Activated naive CD4-positive, alpha-beta T cell treated with anti-CD3 and anti-CD28 coated beads, Interleukin-2, amount 10 ng/mL, durations not matched to agents 7 days and 5 days (primary cell): ENCODE data around the gene TBL1XR1.
"Not testable (repeated sequence)": the region's sequence is repeated elsewhere in the genome, so short reads cannot be mapped to it uniquely, and the experiment has no call there.

ENCODE experiments used
- CTCF ChIA-PET: fragments of 350-600 bp; sonication (Branson Sonifier 250); formaldehyde crosslinking; loops from one replicate; lab custom pipeline; 2021; ENCODE audit warnings: antibody characterized with exemption; lab: Charles Lee
- DNase-seq: peaks from one replicate; pipeline ENCODE4 v3.0.0-alpha.2; 2020
- H3K27ac Mint-ChIP-seq: one replicate; pipeline ENCODE4 v1.8.0; 2021; ENCODE audit warnings: mild to moderate bottlenecking, moderate library complexity, mixed read lengths
- H3K27me3 Mint-ChIP-seq: one replicate; pipeline ENCODE4 v1.8.0; 2021; ENCODE audit warnings: mild to moderate bottlenecking, mixed read lengths
- H3K36me3 Mint-ChIP-seq: one replicate; pipeline ENCODE4 v1.8.0; 2021; ENCODE audit warnings: mixed read lengths
- H3K4me1 Mint-ChIP-seq: one replicate; pipeline ENCODE4 v1.8.0; 2021; ENCODE audit warnings: mixed read lengths
- H3K4me3 Mint-ChIP-seq: one replicate; pipeline ENCODE4 v1.8.0; 2021; ENCODE audit warnings: mild to moderate bottlenecking, moderate library complexity, mixed read lengths
- H3K9me3 Mint-ChIP-seq: one replicate; pipeline ENCODE4 v1.8.0; 2021; ENCODE audit warnings: mixed read lengths

TBL1XR1 gene

GRCh38 chr3:177184602-177185001, 12.7 kb downstream of the TBL1XR1 start:
- DNase-seq, H3K27ac Mint-ChIP-seq, H3K27me3 Mint-ChIP-seq, H3K9me3 Mint-ChIP-seq, H3K4me3 Mint-ChIP-seq: not testable (repeated sequence)
- CTCF ChIA-PET: interaction anchor here (0.7 kb wide), 2 partner anchors 43 to 370 kb away, joined by 3 read pairs; no protein-coding TSS in a partner anchor
- H3K4me1 Mint-ChIP-seq: peaks cover 35% of the 10 kb centered on the region
- peaks cover 20% of the 10 kb centered on the region for H3K36me3 Mint-ChIP-seq

- no peak overlapping the region for H3K27ac Mint-ChIP-seq
- H3K36me3 Mint-ChIP-seq: peaks cover 28% of the 10 kb centered on the region
- H3K4me3 Mint-ChIP-seq: no peak overlapping the region
- DNase-seq: no peak
- H3K9me3 Mint-ChIP-seq: no peaks in the 10 kb centered on the region
- CTCF ChIA-PET: no interaction called here
- peaks cover 42% of the 10 kb centered on the region for H3K4me1 Mint-ChIP-seq
- H3K27me3 Mint-ChIP-seq: no peaks in the 10 kb centered on the region
Observed at GRCh38 chr3:177182352-177182751, 14.9 kb downstream of the TBL1XR1 start.

- CTCF ChIA-PET: no interaction called here
- no peak overlapping the region for H3K4me3 Mint-ChIP-seq
- H3K4me1 Mint-ChIP-seq: peaks cover 39% of the 10 kb centered on the region
- H3K27ac Mint-ChIP-seq: no peak overlapping the region
- no peaks in the 10 kb centered on the region for H3K9me3 Mint-ChIP-seq
- H3K36me3 Mint-ChIP-seq: peaks cover 28% of the 10 kb centered on the region
- DNase-seq: no peak
- H3K27me3 Mint-ChIP-seq: no peaks in the 10 kb centered on the region
Observed at GRCh38 chr3:177181418-177181817, 15.9 kb downstream of the TBL1XR1 start.

DNA sequence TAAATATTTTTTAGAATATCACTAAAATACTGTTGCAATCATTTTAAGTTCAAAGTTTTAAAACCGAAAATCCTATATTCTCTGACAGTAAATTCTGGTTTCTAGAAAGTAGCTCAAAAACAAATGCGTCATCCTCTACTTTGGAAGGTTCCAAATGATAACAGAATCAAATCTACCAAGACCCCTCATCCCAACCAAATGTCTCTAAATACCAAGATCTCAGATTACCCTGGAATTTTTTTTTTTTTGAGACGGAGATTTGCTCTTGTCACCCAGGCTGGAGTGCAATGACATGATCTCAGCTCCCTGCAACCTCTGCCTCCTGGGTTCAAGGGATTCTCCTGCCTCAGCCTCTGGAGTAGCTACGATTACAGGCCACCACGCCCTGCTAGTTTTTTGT, 16.8 kb downstream of the TBL1XR1 start:
- CTCF ChIA-PET: no interaction called here
- no peak for DNase-seq
- H3K27ac Mint-ChIP-seq: peak overlapping the region; percentile 43
- H3K4me3 Mint-ChIP-seq: no peak overlapping the region
- no peaks in the 10 kb centered on the region for H3K9me3 Mint-ChIP-seq
- H3K36me3 Mint-ChIP-seq: peaks cover 27% of the 10 kb centered on the region
- H3K27me3 Mint-ChIP-seq: no peaks in the 10 kb centered on the region
- H3K4me1 Mint-ChIP-seq: peaks cover 36% of the 10 kb centered on the region

- no peaks in the 10 kb centered on the region for H3K9me3 Mint-ChIP-seq
- peaks cover 27% of the 10 kb centered on the region for H3K36me3 Mint-ChIP-seq
- no peak overlapping the region for H3K4me3 Mint-ChIP-seq
- H3K27ac Mint-ChIP-seq: no peak overlapping the region
- no peak for DNase-seq
- peaks cover 33% of the 10 kb centered on the region for H3K4me1 Mint-ChIP-seq
- no peaks in the 10 kb centered on the region for H3K27me3 Mint-ChIP-seq
- CTCF ChIA-PET: no interaction called here
Observed at GRCh38 chr3:177179281-177180067, 17.8 kb downstream of the TBL1XR1 start.

- H3K4me1 Mint-ChIP-seq: peaks cover 36% of the 10 kb centered on the region
- DNase-seq: no peak
- no peak overlapping the region for H3K4me3 Mint-ChIP-seq
- H3K9me3 Mint-ChIP-seq: no peaks in the 10 kb centered on the region
- no peak overlapping the region for H3K27ac Mint-ChIP-seq
- H3K27me3 Mint-ChIP-seq: no peaks in the 10 kb centered on the region
- H3K36me3 Mint-ChIP-seq: peaks cover 28% of the 10 kb centered on the region
- CTCF ChIA-PET: no interaction called here
Observed at GRCh38 chr3:177177749-177178221, 19.5 kb downstream of the TBL1XR1 start.

DNA sequence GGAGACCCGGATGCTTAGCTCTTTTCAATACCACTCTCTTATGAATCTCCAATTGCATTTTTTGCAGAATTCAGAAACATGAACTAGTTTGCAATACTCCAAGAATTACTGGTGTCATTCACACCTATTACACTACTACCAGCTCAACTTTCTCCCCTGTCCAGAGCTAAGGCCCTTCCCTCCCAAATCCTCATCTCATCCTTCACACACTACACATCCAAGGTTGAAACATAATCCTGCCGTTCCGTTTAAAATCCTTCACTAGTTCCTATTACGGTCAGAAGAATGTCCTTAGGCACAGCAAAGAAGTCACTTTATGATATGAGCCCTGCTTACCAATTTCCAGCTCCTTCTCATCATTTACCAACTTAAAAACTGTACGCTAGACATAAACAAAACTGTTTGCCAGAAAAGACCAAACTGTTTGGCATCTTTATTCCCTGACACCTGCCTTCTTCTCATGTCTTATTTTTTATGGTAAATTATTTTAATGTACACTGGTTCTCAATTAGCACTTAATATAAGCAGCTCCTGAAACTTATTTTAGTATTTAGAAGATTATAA, 22.6 kb downstream of the TBL1XR1 start:
- no peak overlapping the region for H3K4me3 Mint-ChIP-seq
- CTCF ChIA-PET: no interaction called here
- H3K27me3 Mint-ChIP-seq: no peaks in the 10 kb centered on the region
- H3K4me1 Mint-ChIP-seq: peaks cover 35% of the 10 kb centered on the region
- DNase-seq: no peak
- peaks cover 39% of the 10 kb centered on the region for H3K36me3 Mint-ChIP-seq
- no peak overlapping the region for H3K27ac Mint-ChIP-seq
- H3K9me3 Mint-ChIP-seq: no peaks in the 10 kb centered on the region

DNA sequence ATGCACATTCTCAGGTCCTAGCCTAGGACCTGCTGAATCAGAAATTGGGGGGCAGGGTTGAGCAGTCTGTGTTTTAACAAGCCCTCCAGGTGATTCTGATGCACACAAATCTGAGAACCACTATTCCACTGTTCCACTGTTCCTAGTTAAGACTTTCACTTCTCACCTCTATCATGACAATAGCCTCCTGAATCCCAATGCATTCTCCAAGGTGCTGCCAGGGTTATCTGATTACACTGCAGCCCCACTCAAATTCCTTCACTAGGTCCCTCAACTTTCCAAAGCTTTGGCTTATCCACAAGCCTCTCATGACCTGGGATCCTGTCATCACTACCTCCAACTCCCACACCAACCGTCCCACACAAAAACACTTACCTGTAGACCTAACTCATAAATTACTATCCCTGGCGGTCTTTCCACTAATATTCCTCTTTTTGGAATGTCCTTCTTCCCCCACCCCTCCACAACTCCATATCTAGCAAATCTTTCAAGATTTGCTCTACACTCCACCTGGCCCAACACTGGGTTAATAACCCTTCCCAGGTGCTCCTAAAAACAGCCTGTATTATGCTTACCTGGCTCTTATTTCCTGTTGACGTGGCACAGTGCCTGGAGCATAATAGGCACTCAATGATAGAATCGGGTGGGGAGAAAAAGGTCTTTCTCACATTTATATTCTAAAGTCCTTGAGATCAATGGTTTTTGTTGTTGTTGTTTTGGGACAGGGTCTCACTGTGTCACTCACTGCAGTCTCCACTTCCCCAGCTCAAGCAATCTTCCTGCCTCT, 27.2 kb downstream of the TBL1XR1 start:
- Mint-ChIP-seq H3K27ac (no peak overlapping the region), H3K27me3 (no peaks in the 10 kb centered on the region), H3K4me3 (no peak overlapping the region), H3K36me3 (peaks cover 50% of the 10 kb centered on the region), H3K9me3 (peaks cover 5% of the 10 kb centered on the region), H3K4me1 (peaks cover 42% of the 10 kb centered on the region)
- CTCF ChIA-PET: no interaction called here
- no peak for DNase-seq

DNA sequence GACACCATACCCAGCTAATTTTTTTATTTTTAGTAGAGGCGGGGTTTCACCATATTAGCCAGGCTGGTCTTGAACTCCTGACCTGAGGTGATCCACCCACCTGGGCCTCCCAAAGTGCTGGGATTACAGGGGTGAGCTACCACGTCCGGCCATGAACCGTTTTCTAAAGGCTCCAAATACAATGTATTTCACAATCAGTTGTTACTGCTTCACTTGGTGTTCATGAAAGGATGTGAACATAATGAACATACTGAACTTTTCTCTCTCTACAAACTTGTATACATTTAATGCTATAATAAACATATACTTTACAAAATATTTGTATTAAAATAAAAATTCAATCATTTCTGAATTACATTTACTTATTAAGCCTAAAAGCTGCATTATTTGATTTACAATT, 28.9 kb downstream of the TBL1XR1 start:
- H3K9me3 Mint-ChIP-seq: peaks cover 5% of the 10 kb centered on the region
- H3K27me3 Mint-ChIP-seq: no peaks in the 10 kb centered on the region
- no peak overlapping the region for H3K27ac Mint-ChIP-seq
- no peak overlapping the region for H3K4me3 Mint-ChIP-seq
- DNase-seq: no peak
- peaks cover 55% of the 10 kb centered on the region for H3K36me3 Mint-ChIP-seq
- CTCF ChIA-PET: no interaction called here
- H3K4me1 Mint-ChIP-seq: peaks cover 39% of the 10 kb centered on the region

DNA sequence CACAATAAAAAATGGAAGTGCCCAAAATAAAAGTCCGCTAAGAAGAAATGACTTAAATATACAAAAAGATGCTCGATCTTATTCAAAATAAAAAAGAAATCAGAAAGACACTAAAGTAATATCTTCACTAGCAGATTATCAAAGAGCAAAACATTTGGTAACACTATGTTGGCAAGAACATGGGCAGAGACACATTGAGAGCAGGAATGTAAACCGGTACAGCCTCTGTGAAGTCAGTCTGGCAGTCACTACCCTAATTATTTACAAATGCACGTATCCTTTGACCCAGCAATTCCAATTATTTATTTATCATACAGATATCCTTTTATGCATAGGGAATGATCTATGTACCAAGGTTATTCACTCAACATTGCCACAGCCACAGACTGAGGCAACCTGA, 34.5 kb downstream of the TBL1XR1 start:
- H3K9me3 Mint-ChIP-seq: peaks cover 5% of the 10 kb centered on the region
- no peak overlapping the region for H3K4me3 Mint-ChIP-seq
- H3K36me3 Mint-ChIP-seq: peaks cover 44% of the 10 kb centered on the region
- peaks cover 30% of the 10 kb centered on the region for H3K4me1 Mint-ChIP-seq
- CTCF ChIA-PET: no interaction called here
- no peaks in the 10 kb centered on the region for H3K27me3 Mint-ChIP-seq
- H3K27ac Mint-ChIP-seq: no peak overlapping the region
- no peak for DNase-seq

- H3K4me3 Mint-ChIP-seq, H3K9me3 Mint-ChIP-seq, DNase-seq, CTCF ChIA-PET, H3K27me3 Mint-ChIP-seq: not testable (repeated sequence)
- Mint-ChIP-seq H3K36me3 (peaks cover 39% of the 10 kb centered on the region), H3K27ac (peak overlapping the region; percentile 4), H3K4me1 (peaks cover 28% of the 10 kb centered on the region)
Observed at GRCh38 chr3:177161603-177162002, 35.7 kb downstream of the TBL1XR1 start.

DNA sequence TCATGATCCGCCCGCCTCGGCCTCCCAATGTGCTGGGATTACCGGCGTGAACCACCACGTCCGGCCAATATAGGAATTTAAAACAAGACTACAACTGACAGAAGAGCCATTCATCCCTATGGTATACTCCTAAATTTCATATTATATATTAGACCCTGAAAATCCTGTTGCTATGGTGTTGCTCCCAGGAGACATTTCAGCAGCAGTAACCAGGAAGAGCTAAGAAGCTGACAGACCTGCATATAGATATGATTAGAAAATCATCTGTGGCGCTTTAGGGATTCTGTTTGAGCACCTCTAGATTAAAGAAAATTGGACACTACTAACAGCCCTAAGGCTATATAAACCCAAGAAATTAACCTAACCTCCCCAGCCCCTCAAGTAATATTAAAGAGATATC, 38.8 kb downstream of the TBL1XR1 start:
- Mint-ChIP-seq H3K9me3 (no peaks in the 10 kb centered on the region), H3K4me1 (peaks cover 20% of the 10 kb centered on the region), H3K36me3 (peaks cover 28% of the 10 kb centered on the region), H3K27me3 (no peaks in the 10 kb centered on the region), H3K4me3 (no peak overlapping the region), H3K27ac (no peak overlapping the region)
- CTCF ChIA-PET: no interaction called here
- DNase-seq: no peak

DNA sequence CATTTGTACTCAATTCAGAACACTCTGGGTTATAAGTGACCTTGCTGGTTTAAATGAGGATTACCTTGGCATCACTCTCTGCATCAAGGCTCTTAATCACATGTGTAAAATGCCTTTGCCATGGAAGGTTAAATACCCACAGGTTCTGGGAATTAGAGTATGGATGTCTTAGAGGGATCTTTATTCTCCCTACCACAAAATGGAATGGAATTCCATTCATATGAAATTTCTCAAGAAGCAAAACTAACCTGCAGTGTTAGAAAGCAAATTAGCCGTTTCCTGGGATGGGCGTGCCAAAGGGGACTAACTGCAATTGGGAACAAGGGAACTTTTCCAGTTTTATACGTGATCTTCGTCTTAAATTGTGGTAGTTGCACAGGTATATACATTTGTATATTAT, 39.8 kb downstream of the TBL1XR1 start:
- no peak for DNase-seq
- H3K4me3 Mint-ChIP-seq: no peak overlapping the region
- H3K27me3 Mint-ChIP-seq: no peaks in the 10 kb centered on the region
- H3K9me3 Mint-ChIP-seq: no peaks in the 10 kb centered on the region
- peaks cover 21% of the 10 kb centered on the region for H3K4me1 Mint-ChIP-seq
- H3K36me3 Mint-ChIP-seq: peaks cover 25% of the 10 kb centered on the region
- CTCF ChIA-PET: no interaction called here
- H3K27ac Mint-ChIP-seq: no peak overlapping the region

DNA sequence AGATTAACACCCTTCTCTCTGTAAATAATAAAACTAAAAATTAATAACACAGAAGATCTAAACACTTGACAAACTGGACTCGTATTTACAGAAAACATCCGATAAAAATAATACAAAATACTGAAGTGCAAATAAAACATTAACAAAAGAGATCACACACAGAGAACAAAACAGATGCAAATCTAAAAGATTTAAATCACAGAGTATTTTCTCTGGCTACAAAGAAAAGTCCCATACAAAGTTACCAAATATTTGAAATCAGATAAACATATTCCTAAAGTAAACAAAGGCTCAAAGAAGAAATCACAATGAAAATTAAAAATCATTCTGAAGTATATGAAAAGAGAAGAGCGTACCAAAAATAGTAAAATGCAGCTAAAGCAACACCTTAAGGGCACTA, 42.5 kb downstream of the TBL1XR1 start:
- H3K4me1 Mint-ChIP-seq: peaks cover 27% of the 10 kb centered on the region
- no peak overlapping the region for H3K27ac Mint-ChIP-seq
- H3K9me3 Mint-ChIP-seq: no peaks in the 10 kb centered on the region
- H3K4me3 Mint-ChIP-seq: no peak overlapping the region
- peaks cover 15% of the 10 kb centered on the region for H3K36me3 Mint-ChIP-seq
- no peaks in the 10 kb centered on the region for H3K27me3 Mint-ChIP-seq
- CTCF ChIA-PET: no interaction called here
- no peak for DNase-seq
